ENCODE results near the gene GALK1.

- no peak for TF ChIP-seq CTCF (conservative IDR thresholded peaks at IDR 0.05 in 1 of 2, IDR thresholded peaks at IDR 0.05 in 1 of 2; ENCODE audit: extremely low read depth in 1 of 2, insufficient read depth in 1 of 2, low read depth in 1 of 2, low read length in 2 of 2)
- no peak for TF ChIP-seq EZH2 (IDR thresholded peaks at IDR 0.05; ENCODE audit: borderline replicate concordance, low read length)
Measured at GRCh38 chr17:75777296-75777922, 12.4 kb upstream of the GALK1 start.
